Spleen (tissue), 11 donors: ENCODE measurements around the gene RRP7A. TPM values are rescaled to one million over a fixed set of nuclear protein-coding genes. Genes with fewer than 3 reads are reported as not detected.
"Not testable (repeated sequence)": the region's sequence is repeated elsewhere in the genome, so short reads cannot be mapped to it uniquely, and the experiment has no call there.

Source experiments
- DNase-seq: peaks from one replicate; pipeline ENCODE4 v3.0.0-alpha.2; 2020
- H3K27ac ChIP-seq, 8 donors: fragments of 200-600 bp; sonication (generic) in 7 of 8; 1 replicate in 4 of 8; 2 replicates in 4 of 8; pipeline versions ENCODE4 v1.5.0 to v1.8.0; 2016 to 2021; ENCODE audit warnings: inconsistent platforms in 4 of 8, mild to moderate bottlenecking in 4 of 8, moderate library complexity in 1 of 8
- H3K27me3 ChIP-seq, 7 donors: fragments of 200-600 bp; sonication (generic) in 6 of 7; replicated peaks in 1 of 7; 1 replicate in 4 of 7; 2 replicates in 3 of 7; pipeline versions ENCODE4 v1.5.0 to v1.8.0; 2016 to 2021; ENCODE audit warnings: inconsistent platforms in 3 of 7, mild to moderate bottlenecking in 1 of 7
- H3K36me3 ChIP-seq, 6 donors: fragments of 200-600 bp; sonication (generic) in 5 of 6; 1 replicate in 4 of 6; 2 replicates in 2 of 6; pipeline versions ENCODE4 v1.5.0 to v1.8.0; 2016 to 2021; ENCODE audit warnings: inconsistent platforms in 2 of 6
- H3K4me1 ChIP-seq, 6 donors: fragments of 200-600 bp; sonication (generic) in 5 of 6; 1 replicate in 3 of 6; 2 replicates in 3 of 6; pipeline versions ENCODE4 v1.5.0 to v1.8.0; 2016 to 2021; ENCODE audit warnings: inconsistent platforms in 3 of 6
- H3K4me3 ChIP-seq, 8 donors: fragments of 200-600 bp; sonication (generic) in 7 of 8; 1 replicate in 4 of 8; 2 replicates in 4 of 8; pipeline versions ENCODE4 v1.5.0 to v1.8.0; 2016 to 2021; ENCODE audit warnings: inconsistent platforms in 4 of 8, mild to moderate bottlenecking in 4 of 8, moderate library complexity in 2 of 8
- H3K9me3 ChIP-seq, 8 donors: fragments of 200-600 bp; sonication (generic) in 7 of 8; 1 replicate in 4 of 8; 2 replicates in 4 of 8; pipeline versions ENCODE4 v1.5.0 to v1.8.0; 2016 to 2021; ENCODE audit warnings: inconsistent platforms in 4 of 8
- CTCF ChIP-seq, 11 experiments: fragments of 200-600 bp in 7 of 11; fragments of 450-650 bp in 4 of 11; sonication (generic) in 4 of 11; IDR thresholded peaks in 8 of 11; conservative IDR thresholded peaks in 3 of 11; 1 replicate in 7 of 11; 2 replicates in 4 of 11; pipeline versions ENCODE4 v1.4.0 to v1.8.0; 2016 to 2021; ENCODE audit warnings: antibody characterized with exemption in 11 of 11, inconsistent platforms in 4 of 11, mild to moderate bottlenecking in 1 of 11
- POLR2A ChIP-seq, 3 donors: fragments of 450-650 bp; IDR thresholded peaks; one replicate each; pipeline ENCODE4 v1.5.1; 2017; ENCODE audit warnings: antibody characterized with exemption in 3 of 3, mild to moderate bottlenecking in 1 of 3
- POLR2AphosphoS5 ChIP-seq, 3 donors: sonication (generic); formaldehyde crosslinking; IDR thresholded peaks; one replicate each; pipeline ENCODE4 v1.5.1; 2017; ENCODE audit warnings: antibody characterized with exemption in 3 of 3
- WGBS, 5 donors: extraction: QIAGEN DNeasy Blood & Tissue Kit in 3 of 5; methylation state at CpG; one replicate each; pipeline versions ENCODE4 v1.1.5 to v1.1.7; 2013 to 2018; 5-methylcytosine and 5-hydroxymethylcytosine counted together
- intact Hi-C: fragments of 100-400 bp; cut with DNase I; formaldehyde crosslinking; loops from one replicate; pipeline ENCODE4 v1.15.0; 2023; ENCODE audit warnings: low total_unique reads
- polyA plus RNA-seq, 3 donors: library from polyadenylated mRNA; stranded (reverse); fragments of 200-250 nt; gene quantifications; one replicate each; pipeline ENCODE4 v1.2.1, GENCODE V29; 2013
- total RNA-seq, 7 donors: library from RNA; depleted of rRNA in 3 of 7; stranded (reverse); fragments of >200 nt in 3 of 7; fragmentation: NEBNext Ultra II Directional in 4 of 7; extraction: Animal tissue kit (Norgen Biotek cat#: 25700) in 4 of 7; gene quantifications; one replicate each; pipeline versions ENCODE4 v1.1.0 to v1.2.1, GENCODE V29; 2016 to 2021
- donor health status: healthy with polysubstance abuse.
- donor health status: DM: no; HTN: no; CAD: no; lungs with moderate emphysema.
- donor health status: DM: no; HTN: no; CAD: no.
- donor health status: Bipolar disorder and iron deficiency.
- donor health status: healthy.
- donor health status: DM: no; HTN: no; CAD: no.
- donor health status: DM: yes; HTN: yes; CAD: no.

The RRP7A gene
- total and polyA plus RNA-seq, 10 donors, result 8.9 to 47.4 (median 35.1) TPM

- 77 to 95% (median 93%) methylated on average over 7 to 17 of the region's 17 CpGs for WGBS, 5 donors
- H3K27ac ChIP-seq, H3K9me3 ChIP-seq, H3K27me3 ChIP-seq, DNase-seq, H3K4me3 ChIP-seq, intact Hi-C loops: not testable (repeated sequence)
- H3K4me1 ChIP-seq, result peaks cover 4 to 56% (median 23%) of the 10 kb centered on the region in 6 donors
- TF ChIP-seq POLR2AphosphoS5 (IDR thresholded peaks at IDR 0.05), result peak in 1 of 3 donors; percentile 42
- peaks cover 0 to 71% (median 51%) of the 10 kb centered on the region in 6 donors for H3K36me3 ChIP-seq
Observed at GRCh38 chr22:42514331-42514730, 5.3 kb downstream of the RRP7A start.

GRCh38 chr22:42512273-42512990 lies 7.2 kb downstream of the RRP7A start:
- Histone ChIP-seq H3K36me3 (peaks cover 0 to 70% (median 46%) of the 10 kb centered on the region in 6 donors), H3K27ac (peak overlapping the region in 6 of 8 donors; percentile 3 to 75 (median 45)), H3K4me1 (peaks cover 0 to 43% (median 14%) of the 10 kb centered on the region in 6 donors)
- DNase-seq, H3K27me3 ChIP-seq, H3K9me3 ChIP-seq, intact Hi-C loops, H3K4me3 ChIP-seq: not testable (repeated sequence)
- WGBS, 5 donors, result 76 to 83% (median 78%) methylated on average over 13 to 22 of the region's 22 CpGs
- TF ChIP-seq CTCF (IDR thresholded peaks at IDR 0.05 in 8 of 11, conservative IDR thresholded peaks at IDR 0.05 in 3 of 11) (peak in 3 of 11 experiments; percentile 13 to 28 (median 17)), POLR2AphosphoS5 (IDR thresholded peaks at IDR 0.05) (peak in 1 of 3 donors; percentile 24)

GRCh38 chr22:42511401-42511891 lies 8.2 kb downstream of the RRP7A start:
- peak in 2 of 3 donors; percentile 48 to 52 for TF ChIP-seq POLR2AphosphoS5 (IDR thresholded peaks at IDR 0.05)
- TF ChIP-seq CTCF (IDR thresholded peaks at IDR 0.05 in 8 of 11, conservative IDR thresholded peaks at IDR 0.05 in 3 of 11), result no peak
- peaks cover 0 to 36% (median 10%) of the 10 kb centered on the region in 6 donors for H3K4me1 ChIP-seq
- H3K9me3 ChIP-seq, result no peaks in the 10 kb centered on the region
- H3K4me3 ChIP-seq, result no peak overlapping the region
- H3K27ac ChIP-seq, result peak overlapping the region in 2 of 8 donors; percentile 5 to 75
- 73 to 80% (median 79%) methylated on average over 7 to 10 of the region's 10 CpGs for WGBS, 5 donors
- peaks cover 0 to 60% (median 43%) of the 10 kb centered on the region in 6 donors for H3K36me3 ChIP-seq
- intact Hi-C loops, result no loop called here
- H3K27me3 ChIP-seq, result no peaks in the 10 kb centered on the region
- no peak for DNase-seq

GRCh38 chr22:42509548-42509947 lies 10.0 kb downstream of the RRP7A start:
- peaks cover 0 to 24% (median 3%) of the 10 kb centered on the region in 6 donors for H3K4me1 ChIP-seq
- intact Hi-C loops, result no loop called here
- 48 to 81% (median 76%) methylated on average over 4 to 15 of the region's 15 CpGs for WGBS, 5 donors

GRCh38 chr22:42508975-42509364 lies 10.6 kb downstream of the RRP7A start:
- H3K27ac ChIP-seq, intact Hi-C loops, DNase-seq, H3K9me3 ChIP-seq, H3K27me3 ChIP-seq, H3K4me3 ChIP-seq: not testable (repeated sequence)
- Histone ChIP-seq H3K36me3 (peaks cover 0 to 35% (median 22%) of the 10 kb centered on the region in 6 donors), H3K4me1 (peaks cover 0 to 18% (median 3%) of the 10 kb centered on the region in 6 donors)
- WGBS, 5 donors, result 59 to 83% (median 66%) methylated on average over 4 to 10 of the region's 10 CpGs

More at GRCh38 chr22:42509548-42509947, 10.0 kb downstream of the RRP7A start:
- H3K27me3 ChIP-seq, result no peaks in the 10 kb centered on the region
- H3K27ac ChIP-seq, result no peak overlapping the region
- TF ChIP-seq CTCF (IDR thresholded peaks at IDR 0.05 in 8 of 11, conservative IDR thresholded peaks at IDR 0.05 in 3 of 11), result no peak
- TF ChIP-seq POLR2AphosphoS5 (IDR thresholded peaks at IDR 0.05), result no peak
- TF ChIP-seq POLR2A (IDR thresholded peaks at IDR 0.05), result no peak
- no peak for DNase-seq
- H3K36me3 ChIP-seq, result peaks cover 0 to 41% (median 28%) of the 10 kb centered on the region in 6 donors
- no peak overlapping the region for H3K4me3 ChIP-seq
- no peaks in the 10 kb centered on the region for H3K9me3 ChIP-seq
